NK-92 (cell line): ENCODE data around the gene LIN28B.
"Not testable (repeated sequence)": the region's sequence is repeated elsewhere in the genome, so short reads cannot be mapped to it uniquely, and the experiment has no call there.

Experiments
- DNase-seq: peaks from one replicate; lab custom pipeline; 2025; ENCODE audit not compliant: unreplicated experiment; lab: John Stamatoyannopoulos, UW

LIN28B gene

DNA sequence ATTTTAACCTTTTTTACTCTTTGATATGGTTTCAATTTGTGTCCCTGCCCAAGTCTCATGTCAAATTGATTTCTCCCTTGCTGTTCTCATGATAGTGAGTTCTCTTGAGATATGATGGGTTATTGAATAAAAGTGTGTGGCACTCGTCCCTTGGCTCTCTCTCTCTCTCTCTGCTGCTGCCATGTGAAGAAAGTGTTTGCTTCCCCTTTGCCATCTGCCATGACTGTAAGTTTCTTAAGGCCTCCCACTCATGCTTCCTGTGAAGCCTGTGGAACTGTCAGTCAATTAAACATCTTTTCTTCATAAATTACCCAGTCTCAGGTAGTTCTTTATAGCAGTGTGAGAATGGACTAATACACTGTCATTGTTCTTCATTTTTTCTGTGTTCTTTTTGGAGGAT is 48.5 kb downstream of the LIN28B start:
- DNase-seq = no peak

DNA sequence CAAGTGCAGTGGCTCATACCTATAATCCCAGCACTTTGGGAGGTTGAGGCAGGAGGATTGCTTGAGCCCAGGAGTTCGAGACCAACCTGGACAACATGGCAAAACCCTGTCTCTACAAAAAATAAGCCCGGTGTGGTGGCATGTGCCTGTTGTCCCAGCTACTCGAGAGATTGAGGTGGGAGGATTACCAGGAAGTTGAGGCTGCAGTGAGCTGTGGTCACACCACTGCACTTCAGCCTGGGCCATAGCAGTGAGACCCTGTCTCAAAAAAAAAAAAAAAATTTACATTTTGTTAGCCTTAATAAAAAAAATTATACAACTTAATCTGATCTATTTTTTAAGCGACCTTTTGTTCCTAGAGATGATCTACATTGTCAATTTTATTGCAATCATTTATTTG is 56.6 kb downstream of the LIN28B start:
- DNase-seq = not testable (repeated sequence)

GRCh38 chr6:105014448-105014847 is 57.5 kb downstream of the LIN28B start:
- no peak for DNase-seq

GRCh38 chr6:105014954-105015353 is 58.0 kb downstream of the LIN28B start:
- DNase-seq = no peak

DNA sequence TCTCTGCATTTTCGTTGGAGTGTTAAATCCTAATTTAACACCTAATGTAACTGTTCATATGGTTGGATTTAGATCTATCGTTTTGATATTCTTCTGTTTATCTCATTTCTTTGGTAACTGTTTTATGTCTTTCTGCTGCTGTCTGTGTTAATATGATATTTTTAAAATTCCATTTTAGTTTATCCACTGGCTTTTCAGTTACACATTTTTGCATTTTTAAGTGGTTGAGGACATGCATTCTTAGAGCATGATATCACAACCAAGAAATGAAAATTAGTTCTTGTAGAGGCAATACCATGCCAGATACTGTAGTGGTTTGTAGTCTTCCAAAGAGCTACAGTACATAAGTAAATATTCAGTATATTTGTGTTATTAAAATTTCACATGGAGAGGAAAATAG is 58.6 kb downstream of the LIN28B start:
- no peak for DNase-seq

DNA sequence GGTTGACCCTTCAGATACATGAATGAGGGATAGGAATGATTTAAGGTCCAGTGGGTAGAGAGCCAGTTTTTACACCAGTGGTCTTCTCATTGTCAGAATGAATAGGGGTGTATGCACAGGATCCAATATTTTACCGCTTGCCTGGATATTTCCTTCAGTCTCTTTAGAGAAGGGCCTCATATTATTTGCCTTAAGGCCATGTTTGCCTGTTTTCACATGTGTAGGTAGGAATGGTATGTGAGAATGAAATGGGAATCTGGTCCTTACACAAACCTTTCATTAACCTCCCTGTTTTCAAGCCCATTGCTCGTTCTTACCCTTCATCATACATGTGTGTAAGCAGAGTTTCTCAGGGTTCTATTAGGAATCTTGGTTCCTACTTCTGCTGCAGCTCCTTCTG is 62.4 kb downstream of the LIN28B start:
- DNase-seq = no peak

DNA sequence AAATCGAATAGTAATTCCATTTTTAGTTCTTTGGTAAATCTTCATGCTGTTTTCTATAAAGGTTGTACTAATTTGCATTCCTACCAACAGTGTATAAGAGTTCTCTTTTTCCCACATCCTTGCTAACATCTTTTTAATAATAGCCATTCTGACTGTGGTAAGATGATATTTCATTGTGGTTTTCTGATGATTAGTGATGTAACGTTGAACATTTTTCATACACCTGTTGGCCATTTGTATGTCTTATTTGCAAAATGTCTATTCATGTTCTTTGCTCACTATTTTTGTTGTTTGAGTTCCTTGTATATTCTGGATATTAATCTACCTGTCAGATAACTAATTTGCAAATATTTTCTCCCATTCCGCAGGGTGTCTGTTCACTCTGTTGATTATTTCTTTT is 64.5 kb downstream of the LIN28B start:
- no peak for DNase-seq

GRCh38 chr6:105022416-105022815 is 65.5 kb downstream of the LIN28B start:
- DNase-seq = no peak

DNA sequence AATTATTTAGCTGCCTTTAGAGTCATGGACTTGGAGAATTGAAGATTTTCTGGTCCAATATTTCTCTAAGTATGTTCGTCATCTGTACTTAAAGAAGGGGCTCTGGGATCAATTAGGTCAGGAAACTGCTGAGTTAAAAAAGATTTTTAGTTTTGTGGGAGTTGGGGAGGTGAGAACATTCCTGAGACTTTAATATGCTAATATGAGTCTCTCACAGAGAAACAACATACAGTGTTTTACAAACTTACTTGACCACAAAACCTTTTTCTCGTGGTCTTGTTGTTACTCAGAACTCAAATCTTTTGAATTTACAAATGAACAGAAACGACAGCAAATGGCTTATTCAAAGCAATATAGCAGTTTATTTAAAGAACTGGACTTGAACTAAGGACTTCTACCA is 67.9 kb downstream of the LIN28B start:
- DNase-seq = no peak

- DNase-seq = no peak
Measured at GRCh38 chr6:105028898-105029297, 72.0 kb downstream of the LIN28B start.

- DNase-seq = no peak
Measured at GRCh38 chr6:105029581-105029980, 72.7 kb downstream of the LIN28B start.

- no peak for DNase-seq
Measured at GRCh38 chr6:105034470-105034869, 77.6 kb downstream of the LIN28B start.

- DNase-seq = no peak
Measured at GRCh38 chr6:105035299-105035698, 78.4 kb downstream of the LIN28B start.

GRCh38 chr6:105036351-105036750 is 79.4 kb downstream of the LIN28B start:
- DNase-seq = no peak

DNA sequence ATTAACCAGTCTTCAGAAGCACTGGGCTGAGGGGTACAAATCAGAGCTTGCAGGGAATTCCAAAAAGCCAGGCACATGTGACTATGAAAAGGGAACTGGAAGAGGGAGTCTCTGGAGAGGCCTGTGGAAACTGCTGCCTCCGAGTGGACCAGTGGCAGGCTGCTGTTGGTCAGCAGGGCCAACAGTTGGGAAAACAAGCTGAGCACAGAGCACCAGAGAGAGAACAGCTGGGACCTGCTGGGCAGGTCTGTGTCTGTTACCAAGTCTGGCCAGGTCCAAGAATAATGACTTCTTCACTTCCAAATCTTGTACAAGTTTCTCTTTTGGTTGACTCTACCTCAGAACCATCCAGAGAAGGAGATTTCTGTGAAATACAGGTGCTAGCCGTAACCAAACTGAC is 81.4 kb downstream of the LIN28B start:
- DNase-seq = no peak

GRCh38 chr6:105041880-105042279 is 85.0 kb downstream of the LIN28B start:
- DNase-seq = no peak

DNA sequence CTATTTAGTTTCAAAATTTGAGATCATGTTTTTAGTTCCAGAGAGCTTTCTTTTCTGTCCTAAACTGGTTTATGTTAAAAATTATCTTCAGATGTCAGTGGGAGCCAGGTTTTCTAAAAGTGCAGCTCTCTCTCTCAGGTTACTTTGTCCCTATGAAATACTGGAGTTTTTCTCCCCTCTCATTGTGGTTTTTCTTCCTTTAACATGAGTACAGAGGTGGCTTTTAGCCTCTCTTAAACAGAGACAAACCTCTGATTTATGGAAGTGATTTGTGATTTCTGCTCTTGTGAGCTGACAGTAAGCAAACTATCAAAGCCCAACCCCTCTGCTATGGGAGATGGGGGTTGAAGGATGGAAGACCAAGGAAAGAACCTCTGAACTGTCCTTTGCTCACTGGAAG is 85.7 kb downstream of the LIN28B start:
- DNase-seq = no peak

- DNase-seq = no peak
Measured at GRCh38 chr6:105043979-105044378, 87.1 kb downstream of the LIN28B start.

- DNase-seq = no peak
Measured at GRCh38 chr6:105045526-105045925, 88.6 kb downstream of the LIN28B start.

- DNase-seq = no peak
Measured at GRCh38 chr6:105051941-105052471, 95.1 kb downstream of the LIN28B start.

DNA sequence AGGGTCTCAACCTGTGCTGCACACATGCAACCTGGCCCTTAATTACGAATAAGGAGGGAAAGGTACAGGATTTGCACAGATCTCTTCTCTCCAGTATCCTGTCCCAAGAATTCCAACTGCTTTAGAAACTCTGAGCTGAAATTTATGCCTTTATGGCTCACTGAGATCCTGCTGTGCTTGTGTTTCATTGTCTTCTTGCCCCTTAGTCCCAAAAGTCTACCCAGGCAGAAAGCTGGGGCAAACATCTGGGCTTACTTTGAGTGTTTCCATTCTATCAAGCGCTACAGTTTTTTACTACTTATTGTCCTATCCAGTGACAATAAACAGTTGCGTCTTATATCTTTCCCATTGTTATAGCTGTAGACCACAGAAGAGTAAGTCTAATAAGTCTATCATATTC is 99.7 kb downstream of the LIN28B start:
- DNase-seq = no peak

DNA sequence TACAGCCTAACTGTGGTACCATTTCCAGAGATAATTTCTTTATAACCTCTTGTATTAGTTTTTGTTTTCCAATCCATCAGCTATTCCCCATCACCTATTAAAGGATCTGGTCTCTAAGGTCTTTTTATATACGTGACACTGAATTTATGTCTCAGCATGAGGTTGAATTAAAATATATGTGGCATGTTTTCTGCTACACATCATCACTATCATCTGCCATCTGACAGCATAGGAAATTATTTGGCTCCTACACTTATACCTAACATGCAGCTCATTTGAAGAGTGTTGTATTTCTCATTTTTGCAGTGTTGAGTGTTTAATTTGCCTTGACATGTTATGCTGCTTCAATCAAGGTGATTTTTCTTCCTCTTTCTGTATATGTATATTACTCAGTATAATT is 100.3 kb downstream of the LIN28B start:
- no peak for DNase-seq

GRCh38 chr6:105058316-105058715 is 101.4 kb downstream of the LIN28B start:
- DNase-seq = no peak

GRCh38 chr6:105058846-105059245 is 101.9 kb downstream of the LIN28B start:
- no peak for DNase-seq
